ENCODE results near the gene NKX1-2. TPM values are rescaled to one million over a fixed set of nuclear protein-coding genes. Genes with fewer than 3 reads are reported as not detected.

NKX1-2 gene
- total RNA-seq, 2 experiments from 2014 or later: not detected

GRCh38 chr10:124484031-124484430 lies 34.2 kb upstream of the NKX1-2 start:
- DNase-seq (no peak), ATAC-seq (no peak)
- peaks cover 18% of the 10 kb centered on the region for H3K36me3 Mint-ChIP-seq (ENCODE audit: low read depth)
- no peak for TF ChIP-seq CTCF (IDR thresholded peaks at IDR 0.05)
- no peak overlapping the region for H3K27ac Mint-ChIP-seq
- H3K4me3 Mint-ChIP-seq: no peak overlapping the region
- H3K9me3 Mint-ChIP-seq: peaks cover 9% of the 10 kb centered on the region
- H3K27me3 Mint-ChIP-seq: no peaks in the 10 kb centered on the region
- CTCF ChIA-PET: no interaction called here
- POLR2A ChIA-PET: interaction anchor here (0.6 to 0.9 kb wide), 2 partner anchors 10 to 536 kb away, joined by 3 read pairs; no protein-coding TSS in a partner anchor
- intact Hi-C loops (cut with micrococcal nuclease): no loop called here
- no peaks in the 10 kb centered on the region for H3K4me1 Mint-ChIP-seq (ENCODE audit: low read depth)

- H3K27ac Mint-ChIP-seq: no peak overlapping the region
- intact Hi-C loops (cut with micrococcal nuclease): no loop called here
- no peaks in the 10 kb centered on the region for H3K4me1 Mint-ChIP-seq (ENCODE audit: low read depth)
- no peak for TF ChIP-seq CTCF (IDR thresholded peaks at IDR 0.05)
- H3K9me3 Mint-ChIP-seq: peaks cover 9% of the 10 kb centered on the region
- peaks cover 13% of the 10 kb centered on the region for H3K36me3 Mint-ChIP-seq (ENCODE audit: low read depth)
- no peak for DNase-seq
- ChIA-PET POLR2A (no interaction called here), CTCF (no interaction called here)
- H3K4me3 Mint-ChIP-seq: no peak overlapping the region
- no peaks in the 10 kb centered on the region for H3K27me3 Mint-ChIP-seq
- no peak for ATAC-seq
Measured at GRCh38 chr10:124482876-124483275, 33.0 kb upstream of the NKX1-2 start.

- DNase-seq (no peak), ATAC-seq (no peak)
- POLR2A ChIA-PET: no interaction called here
- Mint-ChIP-seq H3K36me3 (ENCODE audit: low read depth) (peaks cover 12% of the 10 kb centered on the region), H3K4me1 (ENCODE audit: low read depth) (no peaks in the 10 kb centered on the region), H3K9me3 (peaks cover 9% of the 10 kb centered on the region), H3K4me3 (no peak overlapping the region), H3K27me3 (no peaks in the 10 kb centered on the region), H3K27ac (no peak overlapping the region)
- CTCF ChIA-PET: no interaction called here
- intact Hi-C loops (cut with micrococcal nuclease): no loop called here
- TF ChIP-seq CTCF (IDR thresholded peaks at IDR 0.05): no peak
Measured at GRCh38 chr10:124482236-124482800, 32.5 kb upstream of the NKX1-2 start.

- no peak for TF ChIP-seq CTCF (IDR thresholded peaks at IDR 0.05)
- no peaks in the 10 kb centered on the region for H3K4me1 Mint-ChIP-seq (ENCODE audit: low read depth)
- ATAC-seq (no peak), DNase-seq (no peak)
- CTCF ChIA-PET: no interaction called here
- POLR2A ChIA-PET: no interaction called here
- intact Hi-C loops (cut with micrococcal nuclease): no loop called here
- no peaks in the 10 kb centered on the region for H3K27me3 Mint-ChIP-seq
- no peak overlapping the region for H3K4me3 Mint-ChIP-seq
- peaks cover 7% of the 10 kb centered on the region for H3K36me3 Mint-ChIP-seq (ENCODE audit: low read depth)
- H3K27ac Mint-ChIP-seq: no peak overlapping the region
- H3K9me3 Mint-ChIP-seq: peaks cover 4% of the 10 kb centered on the region
Measured at GRCh38 chr10:124481717-124482116, 31.9 kb upstream of the NKX1-2 start.

GRCh38 chr10:124480860-124481259 lies 31.0 kb upstream of the NKX1-2 start:
- Mint-ChIP-seq H3K4me1 (ENCODE audit: low read depth) (no peaks in the 10 kb centered on the region), H3K36me3 (ENCODE audit: low read depth) (peaks cover 2% of the 10 kb centered on the region), H3K4me3 (no peak overlapping the region), H3K27me3 (no peaks in the 10 kb centered on the region), H3K27ac (no peak overlapping the region), H3K9me3 (peaks cover under 1% of the 10 kb centered on the region)
- intact Hi-C loops (cut with micrococcal nuclease): no loop called here
- ChIA-PET CTCF (no interaction called here), POLR2A (no interaction called here)
- no peak for DNase-seq
- ATAC-seq: no peak
- no peak for TF ChIP-seq CTCF (IDR thresholded peaks at IDR 0.05)
